H1 (cell line): ENCODE results near the gene NUDT4B. TPM values are rescaled to one million over a fixed set of nuclear protein-coding genes. Genes with fewer than 3 reads are reported as not detected.
"Not testable (repeated sequence)": the region's sequence is repeated elsewhere in the genome, so short reads cannot be mapped to it uniquely, and the experiment has no call there.

ENCODE experiments used
- CTCF ChIA-PET: fragments of 300-600 bp; sonication (Branson Sonifier 250); formaldehyde crosslinking; loops from one replicate; lab custom pipeline; 2021; ENCODE audit not compliant: partially characterized antibody; lab: Charles Lee
- POLR2A ChIA-PET: fragments of 300-600 bp; sonication (Branson Sonifier 250); formaldehyde crosslinking; loops from one replicate; lab custom pipeline; 2021; ENCODE audit warnings: inconsistent platforms; ENCODE audit not compliant: partially characterized antibody; lab: Charles Lee
- DNase-seq, 2 experiments: peaks; one replicate each; pipeline versions ENCODE4 v3.0.0 to v3.0.0-alpha.2; 2010 to 2022; ENCODE audit warnings: low spot score in 2 of 2, low read depth in 1 of 2, mixed read lengths in 1 of 2
- FAIRE-seq: peaks from 2 replicates; lab custom pipeline; 2011; peaks lifted over from hg19 to GRCh38; lab: Jason Lieb, UNC
- H2AFZ ChIP-seq: 2 replicates; pipeline ENCODE4 v1.8.1; 2012; ENCODE audit warnings: low read length, inconsistent platforms
- H2AK5ac ChIP-seq: 2 replicates; pipeline ENCODE4 v1.6.1; 2013; ENCODE audit warnings: low read depth, low read length
- H2BK120ac ChIP-seq: replicated peaks from 2 replicates; pipeline ENCODE3; 2013; ENCODE audit warnings: low read depth, low read length, inconsistent platforms
- H2BK12ac ChIP-seq: 2 replicates; pipeline ENCODE4 v1.6.1; 2013; ENCODE audit warnings: low read depth, low read length
- H2BK15ac ChIP-seq: 2 replicates; pipeline ENCODE4 v1.6.1; 2013; ENCODE audit warnings: low read length
- H2BK20ac ChIP-seq: 2 replicates; pipeline ENCODE4 v1.6.1; 2013; ENCODE audit warnings: low read length
- H2BK5ac ChIP-seq: 2 replicates; pipeline ENCODE4 v1.6.1; 2013; ENCODE audit warnings: low read depth, low read length
- H3K14ac ChIP-seq: 2 replicates; pipeline ENCODE4 v1.6.1; 2013; ENCODE audit warnings: inconsistent platforms; ENCODE audit not compliant: insufficient read length
- H3K18ac ChIP-seq: 2 replicates; pipeline ENCODE4 v1.6.1; 2013; ENCODE audit warnings: low read length; ENCODE audit errors: extremely low read depth
- H3K23ac ChIP-seq: 2 replicates; pipeline ENCODE4 v1.6.1; 2013; ENCODE audit warnings: inconsistent platforms; ENCODE audit not compliant: insufficient read length
- H3K23me2 ChIP-seq: 2 replicates; pipeline ENCODE4 v1.6.1; 2013; ENCODE audit warnings: low read depth, low read length
- H3K27ac ChIP-seq: 2 replicates; pipeline ENCODE4 v1.6.1; 2011; ENCODE audit warnings: low read depth, low read length, inconsistent platforms
- H3K27me3 ChIP-seq, 4 experiments: replicated peaks in 1 of 4; 1 replicate in 1 of 4; 2 replicates in 3 of 4; pipeline versions ENCODE4 v1.6.1 to v1.8.1; 2011 to 2013; ENCODE audit warnings: low read length in 3 of 4, mild to moderate bottlenecking in 3 of 4, inconsistent platforms in 2 of 4, mixed read lengths in 2 of 4, moderate library complexity in 1 of 4; ENCODE audit not compliant: control insufficient read depth in 3 of 4, insufficient read depth in 3 of 4; ENCODE audit errors: extremely low read depth in 1 of 4
- H3K36me3 ChIP-seq, 4 experiments: 2 replicates each; pipeline versions ENCODE4 v1.6.1 to v1.8.1; 2011 to 2013; ENCODE audit warnings: mild to moderate bottlenecking in 4 of 4, low read length in 3 of 4, moderate library complexity in 2 of 4, control low read depth in 1 of 4, inconsistent platforms in 1 of 4; ENCODE audit not compliant: insufficient read depth in 4 of 4, control insufficient read depth in 2 of 4
- H3K4ac ChIP-seq: replicated peaks from 2 replicates; pipeline ENCODE3; 2013; ENCODE audit warnings: low read length, low read depth, mixed read lengths, inconsistent platforms; ENCODE audit not compliant: insufficient read length
- H3K4me1 ChIP-seq, 4 experiments: replicated peaks in 1 of 4; 1 replicate in 1 of 4; 2 replicates in 3 of 4; pipeline versions ENCODE4 v1.6.1 to v1.8.1; 2011 to 2013; ENCODE audit warnings: low read length in 3 of 4, inconsistent platforms in 2 of 4, mixed read lengths in 1 of 4; ENCODE audit not compliant: insufficient read depth in 4 of 4, control insufficient read depth in 3 of 4
- H3K4me2 ChIP-seq, 2 experiments: 2 replicates each; pipeline versions ENCODE4 v1.6.1 to v1.8.1; 2011 to 2013; ENCODE audit warnings: low read depth in 2 of 2, low read length in 2 of 2, control low read depth in 1 of 2, inconsistent platforms in 1 of 2, mild to moderate bottlenecking in 1 of 2; ENCODE audit not compliant: insufficient read depth in 1 of 2
- H3K4me3 ChIP-seq, 4 experiments: fragments of 200-600, 300-600 bp in 1 of 4; sonication (generic), shearing (Covaris generic), sonication (Bioruptor Twin) in 1 of 4; 2 replicates each; pipeline versions ENCODE4 v1.5.1 to v1.8.1; 2011 to 2016; ENCODE audit warnings: low read length in 4 of 4, low read depth in 3 of 4, control low read depth in 2 of 4, inconsistent platforms in 2 of 4, mild to moderate bottlenecking in 2 of 4, mixed read lengths in 1 of 4, moderate library complexity in 1 of 4; ENCODE audit not compliant: insufficient read depth in 2 of 4; ENCODE audit errors: extremely low read depth in 1 of 4
- H3K56ac ChIP-seq: replicated peaks from 2 replicates; pipeline ENCODE3; 2013; ENCODE audit warnings: low read depth, mild to moderate bottlenecking, mixed read lengths, low read length, inconsistent platforms; ENCODE audit not compliant: insufficient read length
- H3K79me1 ChIP-seq: 2 replicates; pipeline ENCODE4 v1.6.1; 2013; ENCODE audit warnings: low read depth, low read length, control low read depth
- H3K79me2 ChIP-seq, 2 experiments: 2 replicates each; pipeline versions ENCODE4 v1.6.1 to v1.8.1; 2012 to 2013; ENCODE audit warnings: low read length in 2 of 2, mild to moderate bottlenecking in 2 of 2, inconsistent platforms in 1 of 2; ENCODE audit not compliant: insufficient read depth in 2 of 2, control insufficient read depth in 1 of 2
- H3K9ac ChIP-seq, 4 experiments: replicated peaks in 1 of 4; 1 replicate in 1 of 4; 2 replicates in 3 of 4; pipeline versions ENCODE4 v1.6.1 to v1.8.1; 2011 to 2013; ENCODE audit warnings: low read depth in 3 of 4, low read length in 3 of 4, control low read depth in 2 of 4, mild to moderate bottlenecking in 2 of 4, moderate library complexity in 2 of 4, inconsistent platforms in 1 of 4; ENCODE audit errors: extremely low read depth in 1 of 4
- H3K9me3 ChIP-seq, 2 experiments: 2 replicates each; pipeline versions ENCODE4 v1.6.1 to v1.8.1; 2012 to 2013; ENCODE audit warnings: mild to moderate bottlenecking in 2 of 2, moderate library complexity in 2 of 2, control low read depth in 1 of 2, inconsistent platforms in 1 of 2, low read depth in 1 of 2, low read length in 1 of 2, mixed read lengths in 1 of 2; ENCODE audit not compliant: insufficient read depth in 2 of 2
- H4K20me1 ChIP-seq, 2 experiments: replicated peaks in 1 of 2; 2 replicates each; pipeline versions ENCODE3 to v1.8.1; 2011 to 2013; ENCODE audit warnings: inconsistent platforms in 2 of 2, low read length in 2 of 2, mild to moderate bottlenecking in 1 of 2; ENCODE audit not compliant: insufficient read depth in 2 of 2, control insufficient read depth in 1 of 2
- H4K5ac ChIP-seq: 2 replicates; pipeline ENCODE4 v1.6.1; 2013; ENCODE audit warnings: low read length, low read depth, mixed read lengths, inconsistent platforms; ENCODE audit not compliant: insufficient read length
- H4K8ac ChIP-seq: 2 replicates; pipeline ENCODE4 v1.8.0; 2013; ENCODE audit warnings: mild to moderate bottlenecking, moderate library complexity, low read length, inconsistent platforms; ENCODE audit not compliant: insufficient read depth; ENCODE audit errors: extremely low read depth
- H4K91ac ChIP-seq: replicated peaks from 2 replicates; pipeline ENCODE3; 2013; ENCODE audit warnings: low read length, mixed read lengths, inconsistent platforms; ENCODE audit not compliant: insufficient read length
- WGBS, 2 experiments: shearing (Covaris generic) in 1 of 2; methylation state at CpG; one replicate each; pipeline versions ENCODE4 v1.1.6 to v1.1.7; 2013 to 2015; ENCODE audit warnings: low lambda C conversion rate in 2 of 2, mixed read lengths in 2 of 2, inconsistent platforms in 1 of 2, low coverage in 1 of 2, missing lambda C conversion rate in 1 of 2; ENCODE audit not compliant: insufficient replicate concordance in 2 of 2, insufficient coverage in 1 of 2, insufficient read length in 1 of 2; ENCODE audit errors: extremely low coverage in 1 of 2, missing lambda C conversion rate in 1 of 2; 5-methylcytosine and 5-hydroxymethylcytosine counted together
- polyA plus RNA-seq, 7 experiments: library from polyadenylated mRNA; depleted of rRNA in 3 of 7; stranded (reverse) in 5 of 7; unstranded in 2 of 7; fragments of >200 nt in 5 of 7; fragments of 200-250 nt in 2 of 7; gene quantifications; 1 replicate in 5 of 7; 2 replicates in 1 of 7; 4 replicates in 1 of 7; pipeline versions ENCODE4 v1.2.1 to v1.2.3, GENCODE V29; 2011 to 2013; ENCODE audit warnings: missing spikeins in 2 of 7, mixed read lengths in 2 of 7
- total RNA-seq: library from RNA; stranded (reverse); fragmentation: NEBNext Ultra II Directional; extraction: Animal tissue kit (Norgen Biotek cat#: 25700); gene quantifications from 2 replicates; pipeline ENCODE4 v1.2.1, GENCODE V29; 2021

Gene NUDT4B
- total and polyA plus RNA-seq, 2 of the 8 experiments (the other 6 are each of a cell fraction or from before 2014, with no cell fraction given): 11.0 TPM; not detected in 1

DNA sequence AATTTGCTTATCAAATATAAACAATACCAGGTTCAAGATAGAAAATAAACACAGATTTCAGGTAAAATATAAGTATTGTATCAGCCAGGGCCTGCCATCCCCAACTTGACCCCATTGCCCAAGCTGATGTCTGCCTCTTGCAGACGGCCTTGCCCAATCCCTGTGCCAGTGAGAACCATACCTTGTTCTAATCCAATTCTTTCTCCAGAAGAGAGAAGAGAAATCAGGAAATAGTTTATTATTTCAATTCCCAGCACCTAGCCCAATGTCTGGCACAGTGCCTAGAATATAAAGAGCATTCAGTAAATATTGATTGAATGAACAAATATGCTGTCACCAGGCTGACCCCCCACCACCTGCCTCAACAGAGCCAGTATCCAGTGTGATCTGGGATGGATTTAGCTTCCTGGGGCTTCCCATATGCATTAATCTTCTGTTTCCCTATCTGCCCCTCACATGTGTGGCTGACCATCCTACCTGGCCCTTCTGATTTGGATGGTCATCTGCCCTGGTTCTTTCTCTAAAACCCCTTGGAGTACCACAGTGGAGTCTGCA is 39.7 kb upstream of the NUDT4B start:
- no CpG with 5 or more reads among the region's 1 CpG for WGBS, 2 experiments
- not testable (repeated sequence) for H4K20me1 ChIP-seq, H3K23ac ChIP-seq

More for the DNA sequence above, 39.7 kb upstream of the NUDT4B start:
- DNase-seq, H2AK5ac ChIP-seq, FAIRE-seq, H4K5ac ChIP-seq, H3K4me2 ChIP-seq, H3K27ac ChIP-seq, H2BK12ac ChIP-seq, H3K4me3 ChIP-seq, H3K9me3 ChIP-seq, H2BK15ac ChIP-seq, H3K36me3 ChIP-seq, H3K14ac ChIP-seq, H2BK120ac ChIP-seq, H3K9ac ChIP-seq, H3K79me2 ChIP-seq, CTCF ChIA-PET, POLR2A ChIA-PET, H2BK20ac ChIP-seq, H3K79me1 ChIP-seq, H2AFZ ChIP-seq, H3K18ac ChIP-seq, H2BK5ac ChIP-seq, H4K91ac ChIP-seq, H3K4ac ChIP-seq, H3K4me1 ChIP-seq, H3K27me3 ChIP-seq, H3K23me2 ChIP-seq, H3K56ac ChIP-seq, H4K8ac ChIP-seq: not testable (repeated sequence)
